ENCODE data around the gene KCNMB2.

The KCNMB2 gene

GRCh38 chr3:178765472-178765871 lies 229.2 kb downstream of the KCNMB2 start:
- DNase-seq, result no peak

- no peak for DNase-seq
These were observed 231.3 kb downstream of the KCNMB2 start for GRCh38 chr3:178767581-178767980.

- no peak for DNase-seq
These were observed 232.0 kb downstream of the KCNMB2 start for GRCh38 chr3:178768072-178768864.

GRCh38 chr3:178771511-178771910 lies 235.3 kb downstream of the KCNMB2 start:
- DNase-seq, result no peak

- DNase-seq, result no peak
These were observed 236.5 kb downstream of the KCNMB2 start for GRCh38 chr3:178772746-178773145.

- DNase-seq, result no peak
These were observed 237.1 kb downstream of the KCNMB2 start for GRCh38 chr3:178773358-178773757.

GRCh38 chr3:178777718-178778411 lies 241.6 kb downstream of the KCNMB2 start:
- DNase-seq, result no peak

GRCh38 chr3:178778589-178778988 lies 242.4 kb downstream of the KCNMB2 start:
- no peak for DNase-seq

- DNase-seq, result no peak
These were observed 249.7 kb downstream of the KCNMB2 start for GRCh38 chr3:178785961-178786360.

- DNase-seq, result no peak
These were observed 251.7 kb downstream of the KCNMB2 start for GRCh38 chr3:178787960-178788359.

GRCh38 chr3:178794711-178795110 lies 258.5 kb downstream of the KCNMB2 start:
- no peak for DNase-seq

GRCh38 chr3:178795349-178795748 lies 259.1 kb downstream of the KCNMB2 start:
- DNase-seq, result no peak

GRCh38 chr3:178802259-178802658 lies 266.0 kb downstream of the KCNMB2 start:
- no peak for DNase-seq

- DNase-seq, result no peak
These were observed 266.9 kb downstream of the KCNMB2 start for GRCh38 chr3:178802993-178803693.

- DNase-seq, result no peak
These were observed 268.4 kb downstream of the KCNMB2 start for GRCh38 chr3:178804606-178805005.

- DNase-seq, result no peak
These were observed 269.5 kb downstream of the KCNMB2 start for GRCh38 chr3:178805741-178806140.

- no peak for DNase-seq
These were observed 270.4 kb downstream of the KCNMB2 start for GRCh38 chr3:178806651-178807050.

GRCh38 chr3:178807694-178808093 lies 271.5 kb downstream of the KCNMB2 start:
- no peak for DNase-seq

- DNase-seq, result no peak
These were observed 272.5 kb downstream of the KCNMB2 start for GRCh38 chr3:178808748-178809147.

- no peak for DNase-seq
These were observed 273.9 kb downstream of the KCNMB2 start for GRCh38 chr3:178810181-178810580.

GRCh38 chr3:178822722-178823121 lies 286.5 kb downstream of the KCNMB2 start:
- DNase-seq, result no peak

- DNase-seq, result no peak
These were observed 286.9 kb downstream of the KCNMB2 start for GRCh38 chr3:178823150-178823549.

- DNase-seq, result no peak
These were observed 287.5 kb downstream of the KCNMB2 start for GRCh38 chr3:178823591-178824246.
